H9 (cell line): ENCODE measurements around the gene CDC27. TPM values are rescaled to one million over a fixed set of nuclear protein-coding genes. Genes with fewer than 3 reads are reported as not detected.

Experiments used
- DNase-seq: peaks from one replicate; pipeline ENCODE4 v3.0.0-alpha.2; 2017
- H2AFZ ChIP-seq: one replicate; pipeline ENCODE4 v1.6.1; 2013; ENCODE audit warnings: mild to moderate bottlenecking, low read length, control low read depth, moderate library complexity
- H2AK5ac ChIP-seq: 2 replicates; pipeline ENCODE4 v1.6.1; 2013; ENCODE audit warnings: low read length, control low read depth, mixed read lengths; ENCODE audit not compliant: insufficient read length
- H2BK120ac ChIP-seq: one replicate; pipeline ENCODE4 v1.6.1; 2013; ENCODE audit warnings: low read depth, mild to moderate bottlenecking, low read length, control low read depth, inconsistent platforms; ENCODE audit not compliant: poor library complexity, severe bottlenecking
- H2BK12ac ChIP-seq: 2 replicates; pipeline ENCODE4 v1.6.1; 2013; ENCODE audit warnings: low read length, control low read depth, mixed read lengths, low read depth; ENCODE audit not compliant: insufficient read length
- H2BK15ac ChIP-seq: 2 replicates; pipeline ENCODE4 v1.6.1; 2013; ENCODE audit warnings: low read depth, low read length, control low read depth
- H2BK20ac ChIP-seq: one replicate; pipeline ENCODE4 v1.6.1; 2013; ENCODE audit warnings: low read depth, mild to moderate bottlenecking, low read length, control low read depth, inconsistent platforms; ENCODE audit not compliant: poor library complexity, severe bottlenecking
- H2BK5ac ChIP-seq: 2 replicates; pipeline ENCODE4 v1.6.1; 2013; ENCODE audit warnings: low read length, control low read depth, mixed read lengths; ENCODE audit not compliant: insufficient read length
- H3K14ac ChIP-seq: 2 replicates; pipeline ENCODE4 v1.6.1; 2013; ENCODE audit warnings: low read length, control low read depth; ENCODE audit not compliant: insufficient read depth
- H3K18ac ChIP-seq: 2 replicates; pipeline ENCODE4 v1.6.1; 2013; ENCODE audit warnings: low read depth, mild to moderate bottlenecking, mixed read lengths, low read length, control low read depth; ENCODE audit not compliant: insufficient read length
- H3K23ac ChIP-seq: 2 replicates; pipeline ENCODE4 v1.6.1; 2013; ENCODE audit warnings: low read length, control low read depth, mixed read lengths, low read depth; ENCODE audit not compliant: insufficient read length
- H3K23me2 ChIP-seq: 2 replicates; pipeline ENCODE4 v1.6.1; 2013; ENCODE audit warnings: low read depth, mild to moderate bottlenecking, mixed read lengths, low read length, control low read depth; ENCODE audit not compliant: insufficient read length, poor library complexity, severe bottlenecking
- H3K27ac ChIP-seq: 2 replicates; pipeline ENCODE4 v1.5.1; 2013; ENCODE audit warnings: low read length, control low read depth, mixed read lengths, low read depth; ENCODE audit not compliant: insufficient read length
- H3K27me3 ChIP-seq: 2 replicates; pipeline ENCODE4 v1.6.1; 2013; ENCODE audit warnings: low read length, control low read depth, inconsistent platforms; ENCODE audit not compliant: insufficient read depth
- H3K4ac ChIP-seq: 2 replicates; pipeline ENCODE4 v1.6.1; 2013; ENCODE audit warnings: low read depth, mild to moderate bottlenecking, control low read depth, inconsistent platforms, low read length, moderate library complexity
- H3K4me1 ChIP-seq: 2 replicates; pipeline ENCODE4 v1.6.1; 2013; ENCODE audit warnings: low read length, control low read depth, inconsistent platforms; ENCODE audit not compliant: insufficient read depth
- H3K4me2 ChIP-seq: 2 replicates; pipeline ENCODE4 v1.6.1; 2013; ENCODE audit warnings: low read length, control low read depth, mixed read lengths; ENCODE audit not compliant: insufficient read length, insufficient read depth
- H3K56ac ChIP-seq: 2 replicates; pipeline ENCODE4 v1.6.1; 2013; ENCODE audit warnings: low read depth, mild to moderate bottlenecking, mixed read lengths, low read length, control low read depth; ENCODE audit not compliant: insufficient read length
- H3K79me1 ChIP-seq: 2 replicates; pipeline ENCODE4 v1.6.1; 2013; ENCODE audit warnings: low read depth, mild to moderate bottlenecking, moderate library complexity, low read length, control low read depth, inconsistent platforms; ENCODE audit not compliant: insufficient read depth, poor library complexity, severe bottlenecking
- H3K79me2 ChIP-seq: 2 replicates; pipeline ENCODE4 v1.6.1; 2013; ENCODE audit warnings: low read length, control low read depth, inconsistent platforms; ENCODE audit not compliant: insufficient read depth
- H3K9ac ChIP-seq: 2 replicates; pipeline ENCODE4 v1.6.1; 2013; ENCODE audit warnings: low read length, control low read depth, mixed read lengths; ENCODE audit not compliant: insufficient read length; ENCODE audit errors: extremely low read depth
- H3K9me3 ChIP-seq: one replicate; pipeline ENCODE4 v1.6.1; 2013; ENCODE audit warnings: low read depth, low read length, inconsistent platforms; ENCODE audit not compliant: control insufficient read depth
- H3T11ph ChIP-seq: one replicate; pipeline ENCODE4 v1.6.1; 2013; ENCODE audit warnings: mild to moderate bottlenecking, low read length, control low read depth, inconsistent platforms
- H4K20me1 ChIP-seq: one replicate; pipeline ENCODE4 v1.6.1; 2013; ENCODE audit not compliant: control insufficient read depth, insufficient read length, insufficient read depth
- H4K5ac ChIP-seq: 2 replicates; pipeline ENCODE4 v1.6.1; 2013; ENCODE audit warnings: low read depth, mild to moderate bottlenecking, mixed read lengths, low read length, control low read depth; ENCODE audit not compliant: insufficient read length
- H4K8ac ChIP-seq: replicated peaks from 2 replicates; pipeline ENCODE4 v1.6.1; 2013; ENCODE audit warnings: low read length, control low read depth, mixed read lengths, low read depth; ENCODE audit not compliant: insufficient read length
- H4K91ac ChIP-seq: 2 replicates; pipeline ENCODE4 v1.6.1; 2013; ENCODE audit warnings: low read depth, mild to moderate bottlenecking, moderate library complexity, mixed read lengths, low read length, control low read depth; ENCODE audit not compliant: insufficient read length
- H3K27ac Mint-ChIP-seq, 3 experiments: 2 replicates in 2 of 3; 3 replicates in 1 of 3; pipeline ENCODE4 v1.8.0; 2020 to 2021; ENCODE audit warnings: mixed read lengths in 3 of 3, mild to moderate bottlenecking in 1 of 3, moderate library complexity in 1 of 3
- H3K27me3 Mint-ChIP-seq: 2 replicates; pipeline ENCODE4 v1.8.0; 2021; ENCODE audit warnings: low read depth, mild to moderate bottlenecking, moderate library complexity, mixed read lengths
- H3K36me3 Mint-ChIP-seq, 3 experiments: 2 replicates in 2 of 3; 3 replicates in 1 of 3; pipeline ENCODE4 v1.8.0; 2020 to 2021; ENCODE audit warnings: low read depth in 3 of 3, mixed read lengths in 3 of 3; ENCODE audit not compliant: insufficient read depth in 1 of 3
- H3K4me1 Mint-ChIP-seq, 2 experiments: 2 replicates each; pipeline ENCODE4 v1.8.0; 2020; ENCODE audit warnings: mixed read lengths in 2 of 2
- H3K4me3 Mint-ChIP-seq, 2 experiments: 2 replicates in 1 of 2; 3 replicates in 1 of 2; pipeline ENCODE4 v1.8.0; 2020 to 2021; ENCODE audit warnings: mild to moderate bottlenecking in 2 of 2, mixed read lengths in 2 of 2, moderate library complexity in 1 of 2
- H3K9me3 Mint-ChIP-seq, 2 experiments: 2 replicates in 1 of 2; 3 replicates in 1 of 2; pipeline ENCODE4 v1.8.0; 2020; ENCODE audit warnings: mild to moderate bottlenecking in 2 of 2, mixed read lengths in 2 of 2, moderate library complexity in 1 of 2
- WGBS: extraction: QIAGEN DNeasy Blood & Tissue Kit; methylation state at CpG from one replicate; pipeline ENCODE4 v1.1.7; 2013; ENCODE audit warnings: missing lambda C conversion rate, low lambda C conversion rate, mixed read lengths; ENCODE audit not compliant: insufficient read length; ENCODE audit errors: extremely low coverage; 5-methylcytosine and 5-hydroxymethylcytosine counted together
- total RNA-seq: library from RNA; stranded (reverse); gene quantifications from 2 replicates; pipeline ENCODE4 v1.2.1, GENCODE V29; 2021
- TF ChIP-seq, protein P1 (sequence below): fragments of 200-600 bp; sonication (generic); conservative IDR thresholded peaks from 3 replicates; pipeline ENCODE4 v1.8.0; 2021; ENCODE audit warnings: antibody characterized with exemption, mild to moderate bottlenecking

Gene CDC27
- total RNA-seq, 1 experiment from 2014 or later: 82.5 TPM

DNA sequence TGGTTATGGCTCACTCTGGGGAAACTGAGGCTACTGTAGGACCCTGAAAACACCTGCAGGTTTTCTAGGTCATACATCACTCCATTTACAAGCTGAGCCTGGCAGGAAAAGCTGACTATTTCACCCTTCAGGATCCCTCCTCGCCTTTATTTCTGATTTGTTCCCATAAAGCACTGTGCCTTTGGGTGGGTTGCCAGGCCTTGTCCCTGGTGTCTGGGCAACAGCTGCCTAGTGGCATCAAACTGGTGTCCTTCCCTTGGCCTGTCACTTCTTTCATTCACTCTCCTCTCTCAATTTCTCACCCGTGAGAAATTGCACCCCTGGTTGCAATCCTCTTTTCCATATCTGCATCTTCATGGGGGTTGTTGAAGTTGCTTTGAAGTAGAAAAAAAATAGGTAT is 21.7 kb upstream of the CDC27 start:
- WGBS: no CpG with 5 or more reads among the region's 2 CpGs
- Mint-ChIP-seq H3K4me1 (peaks cover 13% of the 10 kb centered on the region in 2 experiments), H3K36me3 (no peaks in the 10 kb centered on the region), H3K9me3 (no peaks in the 10 kb centered on the region), H3K4me3 (no peak overlapping the region), H3K27me3 (peaks cover under 1% of the 10 kb centered on the region), H3K27ac (no peak overlapping the region)
- H3K9ac ChIP-seq: no peak overlapping the region
- H3K27me3 ChIP-seq: no peaks in the 10 kb centered on the region
- no peak overlapping the region for H4K5ac ChIP-seq
- no peak overlapping the region for H3K56ac ChIP-seq
- no peaks in the 10 kb centered on the region for H3K23me2 ChIP-seq
- H3K4me2 ChIP-seq: no peak overlapping the region
- H2BK12ac ChIP-seq: no peak overlapping the region
- H3K18ac ChIP-seq: no peak overlapping the region
- H3K79me1 ChIP-seq: no peaks in the 10 kb centered on the region
- TF ChIP-seq, protein P1, sequence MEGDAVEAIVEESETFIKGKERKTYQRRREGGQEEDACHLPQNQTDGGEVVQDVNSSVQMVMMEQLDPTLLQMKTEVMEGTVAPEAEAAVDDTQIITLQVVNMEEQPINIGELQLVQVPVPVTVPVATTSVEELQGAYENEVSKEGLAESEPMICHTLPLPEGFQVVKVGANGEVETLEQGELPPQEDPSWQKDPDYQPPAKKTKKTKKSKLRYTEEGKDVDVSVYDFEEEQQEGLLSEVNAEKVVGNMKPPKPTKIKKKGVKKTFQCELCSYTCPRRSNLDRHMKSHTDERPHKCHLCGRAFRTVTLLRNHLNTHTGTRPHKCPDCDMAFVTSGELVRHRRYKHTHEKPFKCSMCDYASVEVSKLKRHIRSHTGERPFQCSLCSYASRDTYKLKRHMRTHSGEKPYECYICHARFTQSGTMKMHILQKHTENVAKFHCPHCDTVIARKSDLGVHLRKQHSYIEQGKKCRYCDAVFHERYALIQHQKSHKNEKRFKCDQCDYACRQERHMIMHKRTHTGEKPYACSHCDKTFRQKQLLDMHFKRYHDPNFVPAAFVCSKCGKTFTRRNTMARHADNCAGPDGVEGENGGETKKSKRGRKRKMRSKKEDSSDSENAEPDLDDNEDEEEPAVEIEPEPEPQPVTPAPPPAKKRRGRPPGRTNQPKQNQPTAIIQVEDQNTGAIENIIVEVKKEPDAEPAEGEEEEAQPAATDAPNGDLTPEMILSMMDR: no peak
- no peaks in the 10 kb centered on the region for H3K9me3 ChIP-seq
- no peak overlapping the region for H4K91ac ChIP-seq
- no peaks in the 10 kb centered on the region for H3K79me2 ChIP-seq
- H4K20me1 ChIP-seq: no peaks in the 10 kb centered on the region
- no peak overlapping the region for H2BK120ac ChIP-seq
- H2BK5ac ChIP-seq: no peak overlapping the region
- no peak overlapping the region for H2BK15ac ChIP-seq
- H2BK20ac ChIP-seq: no peak overlapping the region
- H2AK5ac ChIP-seq: no peak overlapping the region
- no peak overlapping the region for H2AFZ ChIP-seq
- no peak overlapping the region for H3K27ac ChIP-seq
- no peaks in the 10 kb centered on the region; the same call in 1 of the 2 replicates for H3K4me1 ChIP-seq
- no peak for DNase-seq
- no peak overlapping the region for H4K8ac ChIP-seq
- no peak overlapping the region for H3K4ac ChIP-seq
- H3K14ac ChIP-seq: no peak overlapping the region
- H3K23ac ChIP-seq: no peak overlapping the region
- H3T11ph ChIP-seq: no peak overlapping the region
